ENCODE measurements around the gene AMMECR1.

The AMMECR1 gene

GRCh38 chrX:110171442-110171841, 146.4 kb downstream of the AMMECR1 start:
- no peak overlapping the region for H3K9ac ChIP-seq (ENCODE audit: low read depth, low read length, poor library complexity, severe bottlenecking)
- TF ChIP-seq CTCF (conservative IDR thresholded peaks at IDR 0.05; ENCODE audit: low read length) (no peak), EZH2phosphoT487 (IDR thresholded peaks at IDR 0.05; ENCODE audit: borderline replicate concordance) (no peak)
- no peaks in the 10 kb centered on the region for H3K27me3 ChIP-seq (ENCODE audit: insufficient read depth, low read length, poor library complexity, severe bottlenecking)
- H3K4me1 ChIP-seq (ENCODE audit: insufficient read depth, low read length, poor library complexity, severe bottlenecking), result no peaks in the 10 kb centered on the region
- H3K9me2 ChIP-seq (replicated peaks; ENCODE audit: low read depth, low read length), result no peaks in the 10 kb centered on the region
- no peak overlapping the region for H3K4me2 ChIP-seq (ENCODE audit: low read depth, low read length, poor library complexity, severe bottlenecking)
- H3K4me3 ChIP-seq (ENCODE audit: low read length, poor library complexity, severe bottlenecking), result no peak overlapping the region
- no peaks in the 10 kb centered on the region for H4K20me1 ChIP-seq (ENCODE audit: insufficient read depth, low read length, poor library complexity, severe bottlenecking)
- no peaks in the 10 kb centered on the region for H3F3A ChIP-seq (ENCODE audit: low read depth)
- no peaks in the 10 kb centered on the region for H3K9me3 ChIP-seq (ENCODE audit: insufficient read depth, low read depth, low read length)
- H3K79me2 ChIP-seq (ENCODE audit: insufficient read depth, low read length), result no peaks in the 10 kb centered on the region
- peaks cover 38% of the 10 kb centered on the region; the same call in 1 of the 2 replicates for H3K36me3 ChIP-seq (ENCODE audit: insufficient read depth, low read length)
- no peak overlapping the region for H2AFZ ChIP-seq (ENCODE audit: low read length)

- Histone ChIP-seq H4K20me1 (ENCODE audit: insufficient read depth, low read length, poor library complexity, severe bottlenecking) (no peaks in the 10 kb centered on the region), H3K4me1 (ENCODE audit: insufficient read depth, low read length, poor library complexity, severe bottlenecking) (peaks cover 4% of the 10 kb centered on the region), H3K9ac (ENCODE audit: low read depth, low read length, poor library complexity, severe bottlenecking) (no peak overlapping the region), H3K27me3 (ENCODE audit: insufficient read depth, low read length, poor library complexity, severe bottlenecking) (no peaks in the 10 kb centered on the region), H3K9me2 (replicated peaks; ENCODE audit: low read depth, low read length) (no peaks in the 10 kb centered on the region), H2AFZ (ENCODE audit: low read length) (no peak overlapping the region), H3K4me3 (ENCODE audit: low read length, poor library complexity, severe bottlenecking) (no peak overlapping the region), H3F3A (ENCODE audit: low read depth) (no peaks in the 10 kb centered on the region), H3K9me3 (ENCODE audit: insufficient read depth, low read depth, low read length) (no peaks in the 10 kb centered on the region), H3K36me3 (ENCODE audit: insufficient read depth, low read length) (peaks cover 43% of the 10 kb centered on the region; the same call in 1 of the 2 replicates), H3K79me2 (ENCODE audit: insufficient read depth, low read length) (no peaks in the 10 kb centered on the region), H3K4me2 (ENCODE audit: low read depth, low read length, poor library complexity, severe bottlenecking) (no peak overlapping the region)
- TF ChIP-seq CTCF (conservative IDR thresholded peaks at IDR 0.05; ENCODE audit: low read length) (no peak), EZH2phosphoT487 (IDR thresholded peaks at IDR 0.05; ENCODE audit: borderline replicate concordance) (no peak)
Observed at GRCh38 chrX:110170029-110170428, 147.9 kb downstream of the AMMECR1 start.

- Histone ChIP-seq H2AFZ (ENCODE audit: low read length) (no peak overlapping the region), H3K36me3 (ENCODE audit: insufficient read depth, low read length) (peaks cover 32% of the 10 kb centered on the region; the same call in 1 of the 2 replicates), H3K79me2 (ENCODE audit: insufficient read depth, low read length) (0 out of 2 replicates have a peak, but pooled peaks cover under 1% of the 10 kb centered on the region), H3K4me3 (ENCODE audit: low read length, poor library complexity, severe bottlenecking) (no peak overlapping the region), H3F3A (ENCODE audit: low read depth) (no peaks in the 10 kb centered on the region), H3K4me1 (ENCODE audit: insufficient read depth, low read length, poor library complexity, severe bottlenecking) (peaks cover 5% of the 10 kb centered on the region), H4K20me1 (ENCODE audit: insufficient read depth, low read length, poor library complexity, severe bottlenecking) (peaks cover 2% of the 10 kb centered on the region), H3K4me2 (ENCODE audit: low read depth, low read length, poor library complexity, severe bottlenecking) (no peak overlapping the region), H3K9me3 (ENCODE audit: insufficient read depth, low read depth, low read length) (no peaks in the 10 kb centered on the region), H3K27me3 (ENCODE audit: insufficient read depth, low read length, poor library complexity, severe bottlenecking) (no peaks in the 10 kb centered on the region), H3K9me2 (replicated peaks; ENCODE audit: low read depth, low read length) (no peaks in the 10 kb centered on the region), H3K9ac (ENCODE audit: low read depth, low read length, poor library complexity, severe bottlenecking) (no peak overlapping the region)
- TF ChIP-seq EZH2phosphoT487 (IDR thresholded peaks at IDR 0.05; ENCODE audit: borderline replicate concordance) (no peak), CTCF (conservative IDR thresholded peaks at IDR 0.05; ENCODE audit: low read length) (no peak)
Observed at GRCh38 chrX:110168585-110168984, 149.3 kb downstream of the AMMECR1 start.

Measured in Loucy (cell line).